Renal pelvis (tissue), 4 donors: ENCODE results near the gene LRRC4C. TPM values are rescaled to one million over a fixed set of nuclear protein-coding genes. Genes with fewer than 3 reads are reported as not detected.

Source experiments
- DNase-seq: peaks from one replicate; pipeline ENCODE4 v3.0.0-alpha.2; 2013
- polyA plus RNA-seq, 3 donors: library from polyadenylated mRNA; unstranded; fragments of 120-200 nt; gene quantifications; one replicate each; pipeline ENCODE4 v1.2.1, GENCODE V29; 2013; ENCODE audit not compliant: insufficient read length in 3 of 3

The LRRC4C gene
- polyA plus RNA-seq, 3 donors = 13.1 to 13.8 (median 13.3) TPM

DNA sequence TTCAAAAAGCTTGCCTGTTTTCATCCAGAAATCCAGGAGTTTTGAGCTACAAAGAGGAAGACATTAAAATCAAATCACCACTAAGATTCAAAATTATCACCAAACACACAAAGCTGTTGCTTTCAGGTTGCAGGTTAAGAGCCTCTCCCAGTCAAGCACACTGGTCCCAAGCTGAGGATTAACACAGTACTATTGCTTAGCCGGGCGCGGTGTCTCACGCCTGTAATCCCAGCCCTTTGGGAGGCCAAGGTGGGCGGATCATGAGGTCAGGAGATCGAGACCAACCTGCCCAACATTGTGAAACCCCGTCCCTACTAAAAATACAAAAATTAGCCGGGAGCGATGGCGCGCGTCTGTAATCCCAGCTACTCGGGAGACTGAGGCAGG, 1165.1 kb downstream of the LRRC4C start:
- no peak for DNase-seq

DNA sequence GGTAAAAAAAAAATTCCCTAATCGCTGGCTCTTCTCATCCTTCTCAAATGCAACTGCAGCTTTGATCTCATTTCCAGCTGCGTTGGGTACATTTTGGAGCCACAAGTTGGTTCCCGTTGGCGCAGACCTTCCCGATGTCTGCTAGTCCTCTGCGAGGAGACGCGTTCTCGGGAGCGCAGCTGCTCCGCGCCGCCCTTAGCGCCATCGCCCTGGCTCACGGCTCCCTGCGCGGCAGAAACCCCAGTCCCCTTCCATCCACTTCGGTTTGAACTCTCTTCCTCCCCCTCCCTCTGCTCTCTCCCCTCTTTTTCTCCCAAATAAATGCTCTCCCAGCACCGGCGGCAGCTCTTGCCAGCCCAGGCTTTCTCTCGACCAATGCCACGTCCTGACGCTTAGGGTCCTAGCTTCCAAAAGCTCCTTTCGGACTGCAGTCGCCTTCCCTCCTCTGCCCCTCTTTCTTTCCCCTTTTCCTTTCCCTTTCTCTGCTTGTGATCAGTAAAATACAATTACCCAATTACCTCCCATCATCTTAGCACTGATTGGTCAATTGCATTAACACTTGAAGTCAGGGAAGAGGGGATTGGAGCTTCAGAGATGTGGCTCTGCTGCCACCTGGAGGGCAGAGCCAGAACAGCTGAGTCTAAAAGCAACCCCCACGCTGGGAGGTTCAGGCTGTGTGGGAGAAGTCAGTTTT, 1165.7 kb downstream of the LRRC4C start:
- DNase-seq = peak; percentile 91

DNA sequence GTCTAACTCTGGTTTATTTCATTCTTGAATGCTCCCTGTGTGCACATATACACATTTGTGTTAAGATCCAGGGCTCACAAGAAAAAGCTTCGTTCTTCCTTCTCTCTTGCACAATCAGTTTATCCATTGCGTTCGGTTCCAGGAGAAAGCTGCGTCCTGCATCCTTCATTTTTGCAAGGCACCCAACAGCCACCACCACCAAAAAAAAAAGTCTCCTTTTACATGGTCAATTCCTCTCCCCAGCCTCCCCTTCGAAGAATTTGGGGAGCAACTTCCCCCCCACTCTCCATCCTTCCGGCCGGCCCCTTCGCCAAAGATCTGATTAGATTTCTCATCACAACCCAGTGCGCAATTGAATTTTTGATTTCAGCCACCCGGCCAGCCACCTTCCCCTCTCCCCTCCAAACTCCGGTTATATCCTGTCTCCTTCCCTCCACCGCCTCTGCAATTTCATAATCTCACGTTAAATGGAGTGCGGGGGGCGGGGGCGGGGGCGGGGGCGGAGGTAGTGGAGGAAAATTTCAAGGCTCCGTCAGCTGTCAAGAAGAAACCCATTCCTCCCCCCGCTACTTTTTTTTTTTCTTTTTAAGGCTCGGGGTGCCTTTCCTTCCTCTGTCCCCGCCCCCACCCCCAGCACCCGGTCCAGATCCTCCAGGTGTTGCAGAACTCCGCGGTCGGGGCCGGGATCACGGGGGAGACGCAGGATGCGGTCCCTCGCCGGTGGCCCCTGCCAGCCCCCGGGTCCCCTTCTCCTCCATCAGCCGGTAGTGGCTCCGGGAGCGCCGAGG, 1166.5 kb downstream of the LRRC4C start:
- no peak for DNase-seq

DNA sequence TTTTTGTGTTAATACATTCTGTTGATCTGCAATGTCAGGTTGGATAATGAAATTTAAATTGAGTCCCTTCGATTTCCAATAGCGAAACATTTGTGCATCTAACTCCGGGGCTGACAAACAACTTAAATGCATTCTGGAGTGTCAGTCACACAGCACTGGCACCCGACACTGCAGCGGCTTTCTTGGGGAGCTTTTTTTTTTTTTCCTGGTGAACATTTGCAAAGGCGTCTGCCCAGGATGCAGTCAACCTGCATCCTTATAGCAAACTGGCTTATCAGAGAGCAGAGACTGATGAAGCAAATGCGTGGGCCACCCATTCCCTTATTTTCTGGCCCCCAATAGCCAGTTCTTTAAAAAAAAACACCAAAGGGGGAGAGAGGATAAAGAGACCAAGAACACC, 1167.7 kb downstream of the LRRC4C start:
- no peak for DNase-seq

DNA sequence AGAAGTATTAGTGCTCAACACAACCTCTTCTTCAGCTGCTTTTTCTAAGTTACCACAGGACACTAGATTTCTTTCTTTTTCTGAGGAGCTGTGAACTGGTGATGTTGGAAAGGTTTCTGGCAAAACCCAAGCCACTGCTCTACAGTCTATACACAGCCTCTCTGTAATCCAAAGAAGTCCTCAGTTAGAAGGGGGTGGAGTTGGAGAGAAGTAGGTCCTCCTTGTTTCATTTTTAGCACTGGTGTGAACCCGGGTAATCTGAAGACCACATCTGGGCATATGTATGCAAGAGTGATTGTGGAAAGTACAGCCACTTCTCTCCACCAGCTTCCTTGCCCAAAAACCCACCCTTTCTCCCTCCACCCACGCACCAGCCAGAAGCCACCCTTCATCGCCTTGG, 1168.1 kb downstream of the LRRC4C start:
- DNase-seq = no peak

DNA sequence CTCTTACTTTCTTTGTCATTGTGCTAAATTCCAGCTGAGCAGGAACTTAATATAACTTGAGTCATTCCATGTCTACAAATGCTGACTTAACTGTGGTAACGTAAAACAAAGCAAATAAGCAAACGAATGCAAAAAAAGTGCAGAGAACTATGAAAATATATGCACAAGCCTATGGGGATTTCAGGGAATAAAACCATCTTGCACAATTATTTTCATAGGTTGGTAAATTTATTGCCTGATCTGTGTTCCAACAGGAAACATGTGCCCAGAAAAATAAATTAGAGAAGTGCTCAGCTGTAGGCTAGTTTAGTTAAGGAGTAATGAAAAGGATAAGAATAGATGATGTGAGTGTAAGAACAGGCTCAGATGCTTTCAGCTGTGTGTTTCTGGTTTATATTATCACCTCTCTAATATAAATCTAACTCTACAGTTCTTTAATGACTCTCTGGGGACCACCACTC, 1169.3 kb downstream of the LRRC4C start:
- DNase-seq = no peak

DNA sequence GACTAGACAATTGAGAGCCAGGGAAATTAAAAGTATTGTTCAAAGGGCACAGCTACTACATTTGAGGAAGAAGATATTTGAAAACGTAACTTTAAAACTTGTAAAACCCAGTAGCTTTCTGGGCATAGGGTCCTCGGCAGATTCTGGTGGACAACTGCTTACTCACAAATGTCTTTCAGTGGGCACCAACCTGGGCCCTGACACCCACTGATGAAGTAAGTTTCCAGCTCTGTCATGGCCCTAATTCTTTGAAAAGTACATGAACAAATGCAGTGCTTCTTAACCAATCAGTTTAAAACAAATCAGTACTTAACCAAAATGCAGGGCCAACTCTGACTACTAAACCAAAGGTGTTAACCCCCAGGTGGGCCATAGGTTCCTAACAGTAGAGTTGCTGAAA, 1170.1 kb downstream of the LRRC4C start:
- no peak for DNase-seq

DNA sequence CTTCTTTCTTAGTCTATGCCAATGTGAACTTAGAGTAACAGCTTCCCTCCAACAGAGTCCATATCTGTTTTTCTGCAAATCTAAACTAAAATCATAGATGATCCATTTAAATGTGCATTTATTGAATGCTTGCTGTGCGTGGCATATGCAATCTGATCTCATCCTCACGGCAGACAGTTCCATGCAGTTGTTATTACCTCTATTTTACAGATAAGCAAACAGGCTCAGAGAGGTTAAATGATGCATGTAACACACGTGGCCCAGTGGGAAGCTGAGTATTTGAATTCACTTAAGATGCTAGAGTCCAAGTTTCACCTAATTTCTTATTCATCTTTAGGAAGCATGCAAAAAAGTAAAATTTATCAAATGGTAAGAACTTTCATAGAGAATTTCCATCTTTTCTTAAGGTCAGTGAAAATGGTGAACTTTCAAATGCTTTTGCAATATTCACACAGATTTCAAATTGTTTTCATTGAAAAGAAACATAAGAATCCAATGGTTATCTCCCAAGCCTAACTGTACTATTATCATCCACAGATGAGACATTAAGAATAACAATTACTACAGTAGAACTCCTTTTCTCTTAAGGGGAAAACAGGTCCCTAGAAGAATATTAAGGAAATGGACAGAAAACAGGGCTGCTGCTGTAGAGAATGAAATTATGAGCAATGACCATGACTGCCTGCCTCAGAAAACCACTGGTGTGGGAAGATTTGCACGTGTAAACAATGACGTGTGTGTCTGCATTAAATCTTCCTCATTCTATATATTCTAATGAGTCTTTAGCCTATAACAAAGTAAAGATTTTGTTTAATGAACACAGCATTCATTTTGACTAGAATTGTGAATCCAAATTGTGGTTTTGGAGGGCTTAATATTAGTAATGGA, 1171.3 kb downstream of the LRRC4C start:
- DNase-seq = no peak

DNA sequence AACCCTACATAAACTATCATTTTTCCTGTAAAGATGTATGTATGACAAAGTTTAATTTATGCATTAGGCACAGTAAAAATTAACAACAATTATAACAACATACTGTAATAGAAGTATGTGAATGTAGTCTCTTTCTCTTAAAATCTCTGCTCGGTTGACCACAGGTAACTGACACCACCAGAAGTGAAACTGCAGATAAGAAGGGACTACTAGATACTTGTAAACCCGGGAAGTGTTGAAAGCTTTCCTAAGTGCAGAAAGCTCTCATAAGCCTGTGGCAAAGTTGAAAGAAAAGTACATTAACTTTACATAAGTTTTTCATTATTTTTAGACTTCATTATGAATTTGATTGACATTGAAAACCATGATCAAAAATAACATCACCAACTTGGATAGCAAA, 1173.3 kb downstream of the LRRC4C start:
- no peak for DNase-seq

DNA sequence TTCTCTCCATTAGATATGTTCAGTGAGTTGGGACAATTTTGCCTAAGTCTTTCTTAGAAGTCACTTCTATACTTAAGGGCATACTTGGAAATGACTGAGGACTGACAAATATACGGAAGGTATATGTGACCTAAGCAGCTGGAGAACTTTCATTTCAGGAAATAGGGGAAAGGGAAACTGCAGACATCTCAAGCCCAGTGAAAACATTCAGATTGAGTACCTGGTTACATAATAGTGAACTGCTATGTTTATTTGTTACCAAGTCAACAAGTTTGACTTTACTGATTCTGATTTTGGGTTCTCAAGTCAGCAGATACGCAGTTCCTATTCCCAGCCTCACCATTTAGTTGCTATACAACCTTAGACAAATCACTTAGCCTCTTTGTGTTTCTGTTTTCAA, 1173.9 kb downstream of the LRRC4C start:
- DNase-seq = no peak

DNA sequence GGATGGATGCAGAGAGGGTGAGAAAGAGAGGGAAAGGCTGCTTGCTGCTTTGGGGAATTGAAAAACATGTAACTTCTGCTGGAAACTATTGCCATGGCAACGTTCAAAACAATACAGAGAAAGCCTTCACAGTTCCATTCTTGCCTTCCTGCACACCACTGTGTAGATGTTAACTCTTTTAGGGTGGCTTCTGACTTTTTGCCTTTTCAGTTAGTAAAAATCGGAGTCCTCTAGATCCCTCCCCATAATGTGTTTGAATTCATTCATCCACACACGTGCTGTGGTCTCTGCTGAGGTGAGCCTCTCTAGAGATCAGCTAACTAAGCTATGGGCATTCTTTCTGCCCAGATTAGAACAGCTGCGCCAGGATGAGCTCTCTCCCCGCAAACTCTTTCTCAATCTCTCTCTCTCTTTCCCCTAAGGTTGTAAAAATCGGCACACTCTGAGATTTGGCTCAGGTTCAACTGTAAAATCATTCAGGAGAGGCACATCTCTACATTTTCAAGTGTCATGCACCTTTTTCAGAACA, 1178.3 kb downstream of the LRRC4C start:
- DNase-seq = peak; percentile 70

DNA sequence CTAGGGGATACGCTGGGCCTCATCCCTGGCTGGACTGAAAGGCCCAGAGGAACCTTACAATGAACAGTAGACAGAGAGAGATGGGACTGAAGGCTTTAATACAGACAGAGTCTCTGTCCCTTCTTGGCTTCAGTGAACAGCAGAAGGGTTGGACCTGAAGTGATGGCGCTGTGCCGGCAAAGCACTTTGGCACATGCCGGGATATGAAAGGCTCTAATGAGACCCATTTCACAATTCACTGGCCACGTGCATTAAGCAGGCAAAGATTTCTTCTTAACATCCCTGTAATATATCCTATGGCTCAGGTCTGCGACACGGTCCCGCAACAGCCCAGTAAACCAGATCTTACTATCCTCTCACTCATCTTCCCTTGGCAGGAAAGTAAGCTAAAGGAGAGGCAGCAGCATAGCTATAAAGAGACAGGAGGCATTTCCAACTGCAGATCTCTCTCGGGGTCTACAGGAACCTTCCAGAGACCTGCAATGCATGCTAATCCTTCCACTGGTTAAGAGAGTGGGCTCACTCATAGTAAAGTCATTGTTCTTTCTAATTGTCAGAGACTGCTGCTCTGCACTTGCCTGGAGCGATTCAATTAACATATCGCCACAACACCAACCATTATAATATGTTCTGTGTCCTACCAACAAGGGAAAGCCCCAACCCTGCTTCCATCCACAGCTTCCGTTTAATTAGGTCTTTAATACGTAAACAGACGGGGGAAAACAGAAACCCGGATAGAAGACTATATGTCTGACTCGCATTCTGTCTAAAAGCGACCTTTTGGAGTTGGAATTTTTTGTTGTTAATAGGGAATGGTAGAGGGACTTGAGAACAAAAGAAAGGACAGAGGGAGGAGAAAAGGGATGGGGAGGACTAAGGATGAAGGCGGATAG, 1179.0 kb downstream of the LRRC4C start:
- no peak for DNase-seq

DNA sequence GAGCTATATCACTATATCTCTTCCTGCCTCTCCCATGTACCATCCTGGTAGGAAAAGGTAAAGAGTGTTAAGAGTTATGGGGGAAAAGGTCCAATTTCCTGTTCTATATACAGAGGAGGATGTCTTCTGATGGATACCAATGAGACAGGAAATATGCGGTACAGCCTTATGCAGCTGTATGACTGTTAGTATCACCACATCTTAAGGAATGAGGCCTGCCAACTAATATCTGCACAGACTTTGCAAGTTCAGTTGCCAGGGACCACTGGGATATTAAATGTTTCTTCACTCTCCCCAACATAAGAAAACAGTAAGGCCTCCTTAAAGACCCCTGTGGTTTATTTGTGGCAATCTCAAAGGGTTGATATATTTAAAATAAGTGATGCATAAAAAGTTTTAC, 1182.5 kb downstream of the LRRC4C start:
- no peak for DNase-seq

DNA sequence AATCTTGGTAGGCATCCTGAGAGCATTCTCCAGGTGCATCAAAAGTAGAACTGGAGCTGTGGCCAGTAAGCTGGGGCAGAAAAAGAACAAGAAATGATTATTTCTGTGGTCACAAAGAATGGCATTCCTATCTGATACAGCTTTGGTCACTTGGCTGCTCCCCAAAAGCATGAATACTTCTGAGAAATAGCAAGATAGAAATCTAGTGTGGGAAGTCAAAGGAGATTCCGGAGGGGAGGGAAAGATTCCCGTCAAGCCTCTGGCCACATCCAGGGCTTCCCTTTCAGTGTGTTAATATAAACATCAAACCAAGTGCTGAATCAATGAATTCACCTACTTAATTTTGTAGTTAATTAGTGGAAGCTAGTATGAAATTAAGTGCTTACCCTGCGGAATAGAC, 1185.4 kb downstream of the LRRC4C start:
- peak; percentile 72 for DNase-seq

DNA sequence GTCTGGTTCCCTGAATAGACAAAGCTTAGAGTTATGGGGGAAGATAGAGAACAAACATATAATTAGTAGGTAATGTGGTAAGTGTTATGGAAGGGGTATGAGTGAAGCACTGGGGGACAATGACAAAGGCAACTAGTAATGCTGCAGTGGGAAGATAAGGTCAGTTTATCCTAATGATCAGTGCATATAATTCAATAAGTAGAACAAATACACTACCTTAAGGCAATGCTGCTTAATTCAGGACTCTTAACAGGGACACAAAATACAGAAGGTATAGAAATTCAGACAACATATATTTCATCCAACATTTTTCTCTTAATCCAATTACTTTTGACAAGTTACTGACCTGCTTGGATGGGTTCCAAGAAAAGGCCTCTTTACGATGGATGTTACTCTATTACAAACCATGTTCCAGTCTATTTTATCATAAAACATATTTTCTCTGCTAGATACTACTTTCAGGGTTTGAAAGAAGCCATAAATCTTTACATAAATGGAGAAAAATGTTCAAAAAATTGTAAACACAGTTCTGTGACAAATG, 1186.2 kb downstream of the LRRC4C start:
- no peak for DNase-seq

DNA sequence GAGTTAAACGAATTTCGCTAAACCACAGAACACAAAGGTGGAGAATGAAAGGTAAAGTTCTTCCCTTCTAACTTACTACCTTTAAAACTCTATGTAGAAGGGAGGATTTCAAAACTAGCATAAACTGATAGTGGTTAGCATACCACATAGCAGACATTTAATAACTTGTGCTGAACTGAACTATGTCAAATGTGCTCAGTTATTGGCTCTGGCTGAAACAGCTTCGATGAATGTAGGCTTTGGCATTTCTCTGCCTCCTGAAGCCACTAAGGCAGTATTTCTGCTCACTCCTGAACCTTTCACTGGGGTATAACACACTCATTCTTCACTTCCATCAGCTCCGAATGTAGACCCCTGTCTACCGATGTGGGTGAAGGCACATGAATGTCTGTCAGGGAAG, 1188.1 kb downstream of the LRRC4C start:
- DNase-seq = no peak

DNA sequence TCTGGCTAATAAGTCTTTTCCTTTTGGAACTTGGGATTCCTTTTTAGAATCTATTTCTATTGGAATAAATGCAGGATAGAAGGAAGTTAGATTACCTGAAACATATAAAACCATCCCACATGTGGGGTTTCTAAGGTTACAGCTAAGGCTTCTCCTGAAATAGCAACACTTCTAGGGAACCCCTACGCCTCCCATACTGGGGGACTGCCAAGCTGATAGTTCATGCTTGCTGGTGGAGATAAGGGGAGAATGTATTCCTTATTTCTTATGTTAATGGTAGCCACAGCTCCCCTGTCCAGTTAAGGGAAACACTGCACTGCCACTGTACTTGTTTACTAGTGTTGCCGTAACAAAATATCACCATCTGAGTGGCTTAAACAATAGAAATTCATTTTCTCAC, 1189.6 kb downstream of the LRRC4C start:
- DNase-seq = no peak

DNA sequence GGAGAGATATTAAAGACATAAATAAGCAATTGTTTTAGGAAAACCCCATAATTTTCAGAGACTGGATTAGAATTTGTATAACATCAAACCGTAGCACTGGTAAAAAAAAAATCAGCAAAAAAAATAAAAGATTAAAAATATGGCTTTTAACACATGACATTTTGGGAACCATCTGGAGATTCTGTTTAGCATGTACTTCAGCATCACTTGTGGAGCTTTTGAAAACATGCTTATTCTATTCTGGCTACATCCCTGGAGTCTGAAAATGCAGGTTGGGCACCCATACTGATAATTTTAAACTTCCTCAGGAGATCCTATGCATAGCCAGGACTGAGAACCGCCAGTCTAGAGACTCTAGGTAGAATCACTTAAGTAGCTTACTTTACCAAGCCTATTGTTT, 1190.9 kb downstream of the LRRC4C start:
- DNase-seq = no peak

DNA sequence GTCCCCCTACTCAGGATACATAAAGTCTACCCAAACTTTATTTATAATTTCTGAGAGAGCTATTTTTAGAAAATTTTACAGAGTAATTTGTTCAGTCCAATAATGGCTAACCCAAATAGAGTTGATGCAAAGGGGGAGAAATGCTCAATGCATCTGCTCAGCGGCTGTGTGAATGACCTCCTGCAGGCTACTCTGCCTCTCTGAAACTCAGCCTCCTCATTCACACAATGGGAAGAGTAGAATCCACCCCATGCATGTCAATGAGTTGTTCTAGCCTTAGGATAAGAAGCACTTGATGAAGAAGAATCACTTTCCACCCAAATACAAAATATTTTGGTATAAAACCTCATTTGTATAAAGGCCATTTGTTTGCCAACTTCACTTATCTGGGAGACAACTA, 1204.0 kb downstream of the LRRC4C start:
- DNase-seq = no peak

DNA sequence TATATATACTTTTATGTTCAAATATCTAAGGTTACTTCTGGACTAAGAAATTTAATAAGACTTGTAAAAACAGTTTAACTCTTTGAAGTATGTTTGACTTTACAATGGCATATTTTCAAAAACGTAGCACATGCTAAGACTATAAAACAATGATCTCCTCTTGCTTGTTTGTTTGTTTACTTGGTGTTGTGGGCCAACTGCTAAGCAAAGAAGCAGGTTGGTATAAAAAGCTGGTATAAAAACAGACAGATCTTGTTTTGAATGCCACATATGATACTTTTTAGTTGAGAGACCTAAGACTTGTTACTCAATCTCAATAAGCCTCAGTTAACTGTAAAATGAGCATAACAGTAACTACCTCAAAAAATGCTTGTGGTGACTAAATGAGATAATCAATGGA, 1206.3 kb downstream of the LRRC4C start:
- DNase-seq = no peak

DNA sequence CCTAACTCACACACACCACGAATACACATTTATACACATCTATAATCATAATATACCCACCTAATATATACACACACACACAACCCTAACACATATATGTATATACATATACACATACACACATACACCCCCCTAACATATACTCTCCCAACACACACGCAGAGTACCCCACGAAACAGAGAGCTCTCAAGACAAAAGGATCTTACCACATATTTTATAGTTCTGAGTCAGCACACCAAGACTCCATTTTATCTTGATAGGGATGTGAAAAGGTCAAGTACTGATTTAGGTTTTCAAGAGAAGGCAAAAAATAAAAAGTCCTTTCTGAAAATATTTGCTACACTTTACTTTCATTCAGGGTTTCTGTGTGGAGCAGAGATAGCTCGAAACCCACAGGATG, 1207.2 kb downstream of the LRRC4C start:
- DNase-seq = no peak
